Peyer's patch (tissue), 4 donors: ENCODE measurements around the gene C3orf20.

ENCODE experiments used
- CTCF ChIP-seq, 6 experiments: fragments of 450-650 bp in 4 of 6; fragments of 200-600 bp in 2 of 6; sonication (generic) in 1 of 6; IDR thresholded peaks; one replicate each; pipeline ENCODE4 v1.5.1; 2017 to 2019; ENCODE audit warnings: antibody characterized with exemption in 6 of 6, mild to moderate bottlenecking in 3 of 6, moderate library complexity in 1 of 6
- POLR2A ChIP-seq, 2 donors: fragments of 450-650 bp; IDR thresholded peaks; one replicate each; pipeline ENCODE4 v1.5.1; 2017; ENCODE audit warnings: antibody characterized with exemption in 2 of 2, mild to moderate bottlenecking in 2 of 2, moderate library complexity in 2 of 2

- TF ChIP-seq CTCF (IDR thresholded peaks at IDR 0.05) (no peak), POLR2A (IDR thresholded peaks at IDR 0.05) (no peak)
Measured at GRCh38 chr3:14646131-14646573, 28.8 kb upstream of the C3orf20 start.
